GM20000 (cell line): ENCODE measurements around the gene NID2.

ENCODE experiments used
- DNase-seq: peaks from one replicate; pipeline ENCODE4 v3.0.0; 2012; ENCODE audit warnings: low spot score
- CTCF ChIP-seq: IDR thresholded peaks from 2 replicates; pipeline ENCODE4 v1.5.1; 2012; ENCODE audit warnings: mild to moderate bottlenecking, control low read depth; ENCODE audit errors: extremely low read depth, missing control alignments

The NID2 gene

GRCh38 chr14:52068615-52069306 lies at the start of gene NID2:
TSS of gene NID2 (minus strand) at chr14:52069059. CDS start at chr14:52068994, 65 bp downstream.
- TF ChIP-seq CTCF: no peak
- peak; percentile 65 for DNase-seq

- no peak for TF ChIP-seq CTCF
- DNase-seq: no peak
These were observed 48.4 kb upstream of the NID2 start for GRCh38 chr14:52117111-52117832.

- DNase-seq: no peak
- TF ChIP-seq CTCF: no peak
These were observed 46.4 kb upstream of the NID2 start for GRCh38 chr14:52115286-52115685.

- DNase-seq: no peak
- TF ChIP-seq CTCF: no peak
These were observed 43.6 kb upstream of the NID2 start for GRCh38 chr14:52112336-52113018.

- DNase-seq: no peak
- TF ChIP-seq CTCF: no peak
These were observed 42.7 kb upstream of the NID2 start for GRCh38 chr14:52111583-52111982.

GRCh38 chr14:52110441-52111086 lies 41.7 kb upstream of the NID2 start:
- DNase-seq: no peak
- no peak for TF ChIP-seq CTCF
